Sigmoid colon (tissue), 7 donors: ENCODE results near the gene FLVCR2. TPM values are rescaled to one million over a fixed set of nuclear protein-coding genes. Genes with fewer than 3 reads are reported as not detected.
"Not testable (repeated sequence)": the region's sequence is repeated elsewhere in the genome, so short reads cannot be mapped to it uniquely, and the experiment has no call there.

Experiments
- DNase-seq: peaks from one replicate; pipeline ENCODE4 v3.0.0-alpha.2; 2019
- H3K27ac ChIP-seq, 4 donors: fragments of 200-600 bp; sonication (generic); one replicate each; pipeline ENCODE4 v1.5.1; 2016 to 2019; ENCODE audit warnings: mild to moderate bottlenecking in 1 of 4
- H3K27me3 ChIP-seq, 3 donors: fragments of 200-600 bp; sonication (generic); one replicate each; pipeline ENCODE4 v1.5.1; 2019; ENCODE audit warnings: mild to moderate bottlenecking in 1 of 3
- H3K36me3 ChIP-seq, 4 donors: fragments of 200-600 bp; sonication (generic); one replicate each; pipeline ENCODE4 v1.5.1; 2016 to 2019
- H3K4me1 ChIP-seq, 4 donors: fragments of 200-600 bp; sonication (generic); one replicate each; pipeline ENCODE4 v1.5.1; 2017 to 2019
- H3K4me3 ChIP-seq, 4 donors: fragments of 200-600 bp; sonication (generic); one replicate each; pipeline ENCODE4 v1.5.1; 2017 to 2019; ENCODE audit warnings: mild to moderate bottlenecking in 2 of 4, moderate library complexity in 1 of 4
- H3K9me3 ChIP-seq, 4 donors: fragments of 200-600 bp in 3 of 4; sonication (generic) in 3 of 4; one replicate each; pipeline versions ENCODE4 v1.5.1 to v1.6.1; 2013 to 2019
- EP300 ChIP-seq, 4 donors: sonication (generic); formaldehyde crosslinking; IDR thresholded peaks; one replicate each; pipeline ENCODE4 v1.6.1; 2017; ENCODE audit warnings: antibody characterized with exemption in 4 of 4
- POLR2A ChIP-seq, 2 donors: fragments of 450-650 bp; IDR thresholded peaks; one replicate each; pipeline ENCODE4 v1.6.1; 2016; ENCODE audit warnings: antibody characterized with exemption in 2 of 2, mild to moderate bottlenecking in 2 of 2, moderate library complexity in 2 of 2
- POLR2AphosphoS5 ChIP-seq, 4 donors: sonication (generic); formaldehyde crosslinking; IDR thresholded peaks; one replicate each; pipeline ENCODE4 v1.6.1; 2017; ENCODE audit warnings: antibody characterized with exemption in 4 of 4
- WGBS, 2 donors: extraction: QIAGEN DNeasy Blood & Tissue Kit; methylation state at CpG; one replicate each; pipeline ENCODE4 v1.1.7; 2013; 5-methylcytosine and 5-hydroxymethylcytosine counted together
- intact Hi-C: fragments of 100-400 bp; cut with DNase I; formaldehyde crosslinking; loops from one replicate; pipeline ENCODE4 v1.15.1; 2023
- polyA plus RNA-seq, 3 donors: library from polyadenylated mRNA; stranded (reverse); fragments of 200-250 nt; gene quantifications; one replicate each; pipeline ENCODE4 v1.2.3, GENCODE V29; 2013
- small RNA-seq, 3 donors: library from RNA; depleted of rRNA; stranded (forward); fragments of <200 nt; gene quantifications; one replicate each; pipeline ENCODE3, GENCODE V24; 2016
- total RNA-seq, 4 donors: library from RNA; depleted of rRNA; stranded (reverse); fragments of >200 nt; gene quantifications; one replicate each; pipeline ENCODE4 v1.1.0, GENCODE V29; 2016
- TF ChIP-seq, protein P1 (sequence below), 4 experiments: fragments of 450-650 bp in 3 of 4; fragments of 200-600 bp in 1 of 4; IDR thresholded peaks; one replicate each; pipeline ENCODE4 v1.5.1; 2016 to 2019; ENCODE audit warnings: antibody characterized with exemption in 4 of 4, mild to moderate bottlenecking in 3 of 4, moderate library complexity in 2 of 4
- donor health status: healthy with polysubstance abuse.
- donor health status: Bipolar disorder and iron deficiency.
- donor health status: healthy.

FLVCR2 gene
- total and polyA plus RNA-seq, 7 donors: 2.4 to 14.8 (median 3.0) TPM

- no peak for DNase-seq
- 94 to 95% methylated on average over 7 of the region's 7 CpGs for WGBS, 2 donors
- no peak overlapping the region for H3K4me3 ChIP-seq
- H3K27ac ChIP-seq: no peak overlapping the region
- H3K36me3 ChIP-seq: peaks cover 0 to 40% (median 5%) of the 10 kb centered on the region in 4 donors
- H3K27me3 ChIP-seq: no peaks in the 10 kb centered on the region
- H3K4me1 ChIP-seq: no peaks in the 10 kb centered on the region
- no peaks in the 10 kb centered on the region for H3K9me3 ChIP-seq
- TF ChIP-seq, protein P1, sequence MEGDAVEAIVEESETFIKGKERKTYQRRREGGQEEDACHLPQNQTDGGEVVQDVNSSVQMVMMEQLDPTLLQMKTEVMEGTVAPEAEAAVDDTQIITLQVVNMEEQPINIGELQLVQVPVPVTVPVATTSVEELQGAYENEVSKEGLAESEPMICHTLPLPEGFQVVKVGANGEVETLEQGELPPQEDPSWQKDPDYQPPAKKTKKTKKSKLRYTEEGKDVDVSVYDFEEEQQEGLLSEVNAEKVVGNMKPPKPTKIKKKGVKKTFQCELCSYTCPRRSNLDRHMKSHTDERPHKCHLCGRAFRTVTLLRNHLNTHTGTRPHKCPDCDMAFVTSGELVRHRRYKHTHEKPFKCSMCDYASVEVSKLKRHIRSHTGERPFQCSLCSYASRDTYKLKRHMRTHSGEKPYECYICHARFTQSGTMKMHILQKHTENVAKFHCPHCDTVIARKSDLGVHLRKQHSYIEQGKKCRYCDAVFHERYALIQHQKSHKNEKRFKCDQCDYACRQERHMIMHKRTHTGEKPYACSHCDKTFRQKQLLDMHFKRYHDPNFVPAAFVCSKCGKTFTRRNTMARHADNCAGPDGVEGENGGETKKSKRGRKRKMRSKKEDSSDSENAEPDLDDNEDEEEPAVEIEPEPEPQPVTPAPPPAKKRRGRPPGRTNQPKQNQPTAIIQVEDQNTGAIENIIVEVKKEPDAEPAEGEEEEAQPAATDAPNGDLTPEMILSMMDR (IDR thresholded peaks at IDR 0.05): no peak
- TF ChIP-seq POLR2A (IDR thresholded peaks at IDR 0.05) (no peak), POLR2AphosphoS5 (IDR thresholded peaks at IDR 0.05) (no peak), EP300 (IDR thresholded peaks at IDR 0.05) (no peak)
- intact Hi-C loops: no loop called here
Observed at GRCh38 chr14:75690010-75690409, 111.6 kb downstream of the FLVCR2 start.

DNA sequence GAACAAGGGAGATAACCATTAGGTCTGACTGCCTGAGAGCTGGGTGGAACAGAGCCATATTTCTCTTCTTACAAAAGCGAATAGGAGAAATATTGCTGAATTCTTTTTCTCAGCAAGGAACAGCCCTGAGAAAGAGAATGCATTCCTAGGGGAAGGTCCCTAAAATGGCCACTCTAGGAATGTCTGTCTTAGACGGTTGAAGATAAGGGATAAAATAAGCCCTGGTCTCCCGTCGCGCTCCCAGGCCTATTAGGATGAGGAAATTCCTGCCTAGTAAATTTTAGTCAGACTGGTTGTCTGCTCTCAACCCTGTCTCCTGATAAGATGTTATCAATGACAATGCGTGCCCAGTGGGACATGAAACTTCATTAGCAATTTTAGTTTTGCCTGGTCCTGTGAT is 116.6 kb downstream of the FLVCR2 start:
- WGBS, 2 donors: 97 to 99% methylated on average over 6 of the region's 6 CpGs
- H3K4me3 ChIP-seq, DNase-seq, H3K27me3 ChIP-seq, intact Hi-C loops, H3K4me1 ChIP-seq, H3K9me3 ChIP-seq, H3K27ac ChIP-seq: not testable (repeated sequence)
- peaks cover 0 to 46% (median 6%) of the 10 kb centered on the region in 4 donors for H3K36me3 ChIP-seq

DNA sequence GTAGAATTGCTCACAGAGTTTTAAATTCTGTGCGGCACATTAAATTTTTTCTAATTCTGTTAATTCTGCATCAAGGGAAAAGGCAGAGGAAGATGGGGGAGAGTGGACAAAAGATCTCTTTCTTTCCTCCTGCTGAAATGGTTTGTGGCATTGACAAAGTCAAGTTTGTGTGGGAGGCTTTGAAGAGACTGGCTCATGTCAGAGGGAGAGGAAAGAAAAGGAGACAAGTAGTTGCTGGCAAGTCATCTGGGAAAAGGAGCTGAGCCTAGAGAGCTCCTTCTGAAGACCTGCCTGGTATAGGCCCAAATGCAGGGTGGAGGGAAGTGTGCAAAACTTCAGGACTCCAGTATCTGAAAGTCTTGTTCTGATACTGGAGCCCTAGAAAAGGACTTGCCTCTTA is 119.0 kb downstream of the FLVCR2 start:
- peaks cover 0 to 12% (median 6%) of the 10 kb centered on the region in 4 donors for H3K4me1 ChIP-seq
- intact Hi-C loops: no loop called here
- no peak overlapping the region for H3K4me3 ChIP-seq
- DNase-seq: no peak
- peaks cover 0 to 2% (median 0%) of the 10 kb centered on the region in 4 donors for H3K9me3 ChIP-seq
- TF ChIP-seq, protein P1 (IDR thresholded peaks at IDR 0.05): no peak
- TF ChIP-seq POLR2A (IDR thresholded peaks at IDR 0.05): no peak
- no peak for TF ChIP-seq POLR2AphosphoS5 (IDR thresholded peaks at IDR 0.05)
- no peak for TF ChIP-seq EP300 (IDR thresholded peaks at IDR 0.05)
- H3K36me3 ChIP-seq: peaks cover 0 to 37% (median 2%) of the 10 kb centered on the region in 4 donors
- H3K27ac ChIP-seq: no peak overlapping the region
- 94 to 97% methylated on average over 1 of the region's 1 CpG for WGBS, 2 donors
- H3K27me3 ChIP-seq: no peaks in the 10 kb centered on the region

Small RNA genes lying within 50 kb of the gene (small RNA-seq; reads per million reads assigned to genes)
- gene RNA5SP387: 0 to 0.87 (median 0.06) reads per million in 3 donors

Other genes starting within 250 kb of the FLVCR2 start
- 10 to 100 TPM; 54.9 to 90.0 (median 58.0) TPM for gene JDP2, start 150.6 kb upstream of the FLVCR2 start, total RNA-seq
- gene JDP2, start 150.6 kb upstream of the FLVCR2 start, polyA plus RNA-seq: 10 to 100 TPM; 24.5 to 46.8 (median 32.8) TPM
- gene BATF, start 56.2 kb upstream of the FLVCR2 start, total RNA-seq: 1 to 10 TPM in 3 of 4 donors, not detected in 1; 1.6 to 5.0 (median 2.3) TPM
- gene BATF, start 56.2 kb upstream of the FLVCR2 start, polyA plus RNA-seq: 10 to 100 TPM in 1 of 3 donors, 1 to 10 TPM in 2; 5.3 to 17.1 (median 6.0) TPM
- gene ERG28, start 82.3 kb downstream of the FLVCR2 start, total RNA-seq: 1 to 10 TPM; 5.0 to 8.9 (median 7.3) TPM
- 10 to 100 TPM; 10.2 to 25.3 (median 11.3) TPM for gene ERG28, start 82.3 kb downstream of the FLVCR2 start, polyA plus RNA-seq
- gene TTLL5, start 82.6 kb downstream of the FLVCR2 start, total RNA-seq: 10 to 100 TPM; 17.9 to 36.6 (median 22.1) TPM
- gene TTLL5, start 82.6 kb downstream of the FLVCR2 start, polyA plus RNA-seq: 10 to 100 TPM in 2 of 3 donors, 1 to 10 TPM in 1; 4.8 to 12.5 (median 10.4) TPM